ENCODE measurements around the gene TMEM108.

The TMEM108 gene

GRCh38 chr3:133428552-133428951 lies 390.4 kb downstream of the TMEM108 start:
- no peak for DNase-seq

GRCh38 chr3:133429063-133429462 lies 390.9 kb downstream of the TMEM108 start:
- DNase-seq, result no peak

DNA sequence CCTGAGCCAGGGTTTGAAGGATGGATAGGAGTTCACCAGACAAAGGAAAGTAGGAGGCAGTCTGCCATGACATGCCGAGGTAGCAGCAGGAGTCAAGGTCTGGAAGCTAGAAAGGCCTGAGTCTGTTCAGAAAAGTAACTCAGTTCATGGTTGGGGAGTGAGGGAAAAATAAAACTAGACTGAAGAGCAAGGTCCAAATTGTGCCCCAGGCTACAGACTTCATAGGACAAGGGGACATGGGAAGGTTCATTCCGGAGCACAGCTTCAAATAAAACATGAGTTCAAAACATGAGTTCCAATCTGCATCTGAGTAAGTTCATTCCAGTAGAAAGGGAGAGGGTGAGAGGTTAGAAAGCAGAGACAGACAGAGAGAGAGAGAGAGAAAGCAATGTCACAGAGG lies 401.4 kb downstream of the TMEM108 start:
- no peak for DNase-seq

- DNase-seq, result no peak
Measured at GRCh38 chr3:133440652-133441051, 402.5 kb downstream of the TMEM108 start.

- peak in 1 of 5 experiments; percentile 75 for DNase-seq
Measured at GRCh38 chr3:133441867-133442270, 403.7 kb downstream of the TMEM108 start.

- peak in 1 of 5 experiments; percentile 79 for DNase-seq
Measured at GRCh38 chr3:133442518-133442917, 404.3 kb downstream of the TMEM108 start.

DNA sequence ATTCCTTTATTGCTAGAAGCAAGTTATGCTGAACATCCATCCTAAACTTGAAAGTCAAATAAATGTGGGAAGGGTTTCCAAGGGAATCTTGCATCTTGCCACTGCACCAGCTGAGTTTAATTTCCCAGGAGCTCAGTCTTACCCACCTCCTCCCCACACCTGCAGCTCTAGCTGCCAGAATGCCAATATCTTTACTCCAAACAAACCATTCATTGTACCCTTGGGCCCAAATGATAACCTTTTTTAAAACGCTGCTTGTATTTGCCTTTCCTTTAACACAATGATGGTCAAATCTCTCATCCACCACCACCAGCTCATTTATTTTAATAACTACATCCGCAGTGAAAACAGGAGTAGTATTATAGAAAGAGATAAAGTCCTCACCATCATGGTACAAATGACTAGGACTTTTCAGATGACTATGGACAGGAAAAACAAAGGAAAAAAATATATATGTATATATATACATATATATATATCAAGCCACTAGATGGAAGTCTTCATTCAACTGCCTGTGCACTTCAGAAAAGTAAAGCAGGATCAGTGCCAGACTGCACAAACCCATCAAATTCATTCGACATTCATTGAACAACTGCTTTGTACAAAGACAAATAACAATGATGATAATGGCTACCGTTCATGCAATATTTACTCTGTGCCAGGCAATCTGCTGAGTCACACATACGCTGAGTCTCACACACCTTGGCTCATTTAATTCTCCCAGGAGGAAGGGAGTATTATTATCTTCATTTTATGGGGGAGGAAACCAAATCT lies 405.6 kb downstream of the TMEM108 start:
- peak in 1 of 5 experiments; percentile 70 for DNase-seq

DNA sequence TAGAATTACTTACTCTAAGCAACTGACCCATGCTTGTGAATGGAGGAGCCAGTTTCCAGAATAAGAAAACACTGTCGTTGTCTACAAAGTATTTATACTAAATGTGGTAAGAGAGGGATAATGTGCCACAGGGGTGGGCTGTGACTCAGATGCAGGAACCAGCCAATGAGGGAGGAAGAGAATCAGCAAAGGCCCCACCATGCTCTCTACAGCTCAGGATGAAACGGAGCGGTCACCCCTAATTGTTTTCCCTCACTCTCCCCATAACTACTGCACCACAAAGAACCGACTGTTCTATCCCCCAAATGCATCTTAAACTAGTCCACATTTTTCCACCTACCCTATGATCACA lies 406.2 kb downstream of the TMEM108 start:
- no peak for DNase-seq

DNA sequence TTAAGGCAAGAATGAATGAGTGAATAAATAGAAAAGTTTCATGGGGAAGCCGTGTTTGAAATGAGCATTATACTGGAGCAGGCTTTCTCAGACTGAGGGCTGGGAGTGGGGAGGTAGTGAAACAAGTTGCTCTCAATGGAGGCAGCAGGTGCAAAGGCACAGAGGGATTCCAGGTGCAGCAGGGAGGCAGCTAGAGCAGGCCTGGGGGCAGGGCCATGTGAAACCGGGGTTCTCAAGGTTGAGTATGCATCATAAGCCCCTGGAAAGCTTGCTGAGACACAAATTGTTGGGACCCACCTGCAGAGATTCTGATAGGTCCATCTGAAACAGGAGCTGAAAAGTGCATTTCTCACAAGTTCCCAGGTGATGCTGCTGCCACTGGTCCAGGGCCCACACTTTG lies 406.9 kb downstream of the TMEM108 start:
- no peak for DNase-seq

All from T-helper 2 cell (primary cell).